Measurements from ENCODE around the gene NAPB. TPM values are rescaled to one million over a fixed set of nuclear protein-coding genes. Genes with fewer than 3 reads are reported as not detected.

NAPB gene
- total and polyA plus RNA-seq, 7 donors, result 3.9 to 22.9 (median 14.4) TPM

DNA sequence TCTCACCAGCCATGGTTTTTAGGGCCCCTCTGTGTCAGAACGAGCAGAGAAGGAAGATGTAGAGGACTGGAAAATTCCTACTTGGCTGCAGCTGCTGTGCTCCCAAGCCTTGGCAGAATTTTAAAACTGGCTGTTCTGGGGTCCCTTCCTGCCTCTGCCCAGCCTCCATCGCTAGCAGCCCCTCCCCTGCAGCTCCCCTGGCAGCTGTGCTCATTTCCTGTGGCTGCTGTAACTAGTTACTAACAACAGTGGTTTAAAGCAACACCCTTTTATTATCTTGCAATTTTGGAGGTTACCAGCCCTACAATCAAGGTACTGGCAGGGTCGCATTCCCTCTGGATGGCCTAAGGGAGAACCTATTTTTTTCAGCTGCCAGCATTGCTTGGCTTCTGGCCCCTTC lies 35.1 kb upstream of the NAPB start:
- Histone ChIP-seq H3K27ac (no peak overlapping the region), H3K36me3 (no peaks in the 10 kb centered on the region), H3K4me3 (no peak overlapping the region), H3K27me3 (no peaks in the 10 kb centered on the region), H3K9me3 (no peaks in the 10 kb centered on the region), H3K4me1 (peaks cover 0 to 26% (median 11%) of the 10 kb centered on the region in 4 donors)
- intact Hi-C loops (cut with DNase I), result no loop called here
- no peak for TF ChIP-seq POLR2A (IDR thresholded peaks at IDR 0.05)
- DNase-seq, result no peak
- WGBS, 2 donors, result 38 to 46% methylated on average over 3 of the region's 3 CpGs

- no peak for DNase-seq
- WGBS, 2 donors, result 77 to 94% methylated on average over 7 of the region's 7 CpGs
- Histone ChIP-seq H3K36me3 (no peaks in the 10 kb centered on the region), H3K27ac (no peak overlapping the region), H3K27me3 (no peaks in the 10 kb centered on the region), H3K4me3 (no peak overlapping the region), H3K9me3 (no peaks in the 10 kb centered on the region), H3K4me1 (peaks cover 0 to 30% (median 11%) of the 10 kb centered on the region in 4 donors)
- intact Hi-C loops (cut with DNase I), result no loop called here
- TF ChIP-seq, protein P1, sequence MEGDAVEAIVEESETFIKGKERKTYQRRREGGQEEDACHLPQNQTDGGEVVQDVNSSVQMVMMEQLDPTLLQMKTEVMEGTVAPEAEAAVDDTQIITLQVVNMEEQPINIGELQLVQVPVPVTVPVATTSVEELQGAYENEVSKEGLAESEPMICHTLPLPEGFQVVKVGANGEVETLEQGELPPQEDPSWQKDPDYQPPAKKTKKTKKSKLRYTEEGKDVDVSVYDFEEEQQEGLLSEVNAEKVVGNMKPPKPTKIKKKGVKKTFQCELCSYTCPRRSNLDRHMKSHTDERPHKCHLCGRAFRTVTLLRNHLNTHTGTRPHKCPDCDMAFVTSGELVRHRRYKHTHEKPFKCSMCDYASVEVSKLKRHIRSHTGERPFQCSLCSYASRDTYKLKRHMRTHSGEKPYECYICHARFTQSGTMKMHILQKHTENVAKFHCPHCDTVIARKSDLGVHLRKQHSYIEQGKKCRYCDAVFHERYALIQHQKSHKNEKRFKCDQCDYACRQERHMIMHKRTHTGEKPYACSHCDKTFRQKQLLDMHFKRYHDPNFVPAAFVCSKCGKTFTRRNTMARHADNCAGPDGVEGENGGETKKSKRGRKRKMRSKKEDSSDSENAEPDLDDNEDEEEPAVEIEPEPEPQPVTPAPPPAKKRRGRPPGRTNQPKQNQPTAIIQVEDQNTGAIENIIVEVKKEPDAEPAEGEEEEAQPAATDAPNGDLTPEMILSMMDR (IDR thresholded peaks at IDR 0.05), result no peak
- no peak for TF ChIP-seq POLR2AphosphoS5 (IDR thresholded peaks at IDR 0.05)
- no peak for TF ChIP-seq EP300 (IDR thresholded peaks at IDR 0.05)
- TF ChIP-seq POLR2A (IDR thresholded peaks at IDR 0.05), result no peak
These were observed 34.4 kb upstream of the NAPB start for GRCh38 chr20:23455639-23456038.

DNA sequence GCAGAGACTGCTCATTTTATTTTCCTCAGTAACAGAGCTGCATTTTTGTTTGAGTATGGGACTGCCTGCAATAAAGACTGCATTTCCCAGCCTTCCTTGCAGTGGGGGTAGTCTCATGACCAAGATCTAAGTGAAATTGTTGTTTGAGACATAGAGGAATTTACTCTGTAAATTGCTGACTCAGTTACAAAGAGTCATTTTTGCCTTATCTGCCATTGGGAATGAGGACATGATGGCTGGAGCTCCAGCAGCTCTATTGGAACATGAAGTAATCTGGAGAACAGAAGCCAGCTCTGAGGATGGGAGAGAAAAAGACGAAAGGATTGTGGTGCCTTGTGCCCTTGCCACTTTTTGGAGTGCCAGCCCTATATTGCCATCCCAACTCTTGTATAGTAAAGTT lies 33.5 kb upstream of the NAPB start:
- H3K4me1 ChIP-seq, result peaks cover 0 to 25% (median 11%) of the 10 kb centered on the region in 4 donors
- no peak for DNase-seq
- H3K9me3 ChIP-seq, result no peaks in the 10 kb centered on the region
- no peaks in the 10 kb centered on the region for H3K36me3 ChIP-seq
- intact Hi-C loops (cut with DNase I), result no loop called here
- WGBS, 2 donors, result 94% methylated on average over 1 of the region's 1 CpG
- no peak for TF ChIP-seq POLR2AphosphoS5 (IDR thresholded peaks at IDR 0.05)
- no peak for TF ChIP-seq EP300 (IDR thresholded peaks at IDR 0.05)
- no peak for TF ChIP-seq POLR2A (IDR thresholded peaks at IDR 0.05)
- TF ChIP-seq, protein P1 (IDR thresholded peaks at IDR 0.05), result no peak
- H3K27me3 ChIP-seq, result no peaks in the 10 kb centered on the region
- H3K4me3 ChIP-seq, result no peak overlapping the region
- H3K27ac ChIP-seq, result no peak overlapping the region

GRCh38 chr20:23453549-23454543 lies 32.6 kb upstream of the NAPB start:
- H3K27me3 ChIP-seq, result no peaks in the 10 kb centered on the region
- no peak overlapping the region for H3K4me3 ChIP-seq
- no peak for TF ChIP-seq POLR2AphosphoS5 (IDR thresholded peaks at IDR 0.05)
- TF ChIP-seq, protein P1 (IDR thresholded peaks at IDR 0.05), result no peak
- no peak for TF ChIP-seq POLR2A (IDR thresholded peaks at IDR 0.05)
- TF ChIP-seq EP300 (IDR thresholded peaks at IDR 0.05), result no peak
- WGBS, 2 donors, result 80 to 87% methylated on average over 15 of the region's 15 CpGs
- H3K9me3 ChIP-seq, result no peaks in the 10 kb centered on the region
- peaks cover 0 to 22% (median 11%) of the 10 kb centered on the region in 4 donors for H3K4me1 ChIP-seq
- H3K36me3 ChIP-seq, result no peaks in the 10 kb centered on the region
- intact Hi-C loops (cut with DNase I), result no loop called here
- no peak overlapping the region for H3K27ac ChIP-seq
- DNase-seq, result no peak

GRCh38 chr20:23452776-23453175 lies 31.5 kb upstream of the NAPB start, which contains the start of gene CST11:
Gene CST11, minus strand, starts transcription at chr20:23452876. Its CDS starts 65 bp downstream, at chr20:23452811.
- H3K4me1 ChIP-seq, result peaks cover 0 to 22% (median 11%) of the 10 kb centered on the region in 4 donors
- intact Hi-C loops (cut with DNase I), result no loop called here
- WGBS, 2 donors, result 53 to 63% methylated on average over 4 of the region's 4 CpGs
- no peaks in the 10 kb centered on the region for H3K27me3 ChIP-seq
- no peaks in the 10 kb centered on the region for H3K9me3 ChIP-seq
- H3K4me3 ChIP-seq, result no peak within 1 kb of the TSS
- peak within 1 kb of the TSS in 2 of 4 donors; percentile 40 to 68 for H3K27ac ChIP-seq
- no peaks in the 10 kb centered on the region for H3K36me3 ChIP-seq
- no peak for DNase-seq
- TF ChIP-seq POLR2AphosphoS5 (IDR thresholded peaks at IDR 0.05) (no peak), POLR2A (IDR thresholded peaks at IDR 0.05) (no peak), EP300 (IDR thresholded peaks at IDR 0.05) (no peak)
- TF ChIP-seq, protein P1 (IDR thresholded peaks at IDR 0.05), result no peak

All from sigmoid colon (tissue), 7 donors.